Ishikawa (cell line): ENCODE data around the gene KCTD16.

Experiments used
- CEBPB ChIP-seq: IDR thresholded peaks from 2 replicates; pipeline ENCODE4 v1.6.1; 2012
- CREB1 ChIP-seq: IDR thresholded peaks from 2 replicates; pipeline ENCODE4 v1.6.1; 2012; ENCODE audit warnings: low read depth
- EGR1 ChIP-seq: IDR thresholded peaks from 2 replicates; pipeline ENCODE4 v1.6.1; 2012
- EP300 ChIP-seq: IDR thresholded peaks from 2 replicates; pipeline ENCODE4 v1.6.1; 2012; ENCODE audit warnings: borderline replicate concordance
- FOXM1 ChIP-seq: IDR thresholded peaks from 2 replicates; pipeline ENCODE4 v1.6.1; 2012; ENCODE audit warnings: low read depth, borderline replicate concordance
- MAX ChIP-seq: IDR thresholded peaks from 2 replicates; pipeline ENCODE4 v1.6.1; 2012
- NFIC ChIP-seq: IDR thresholded peaks from 2 replicates; pipeline ENCODE4 v1.6.1; 2012
- RAD21 ChIP-seq: IDR thresholded peaks from 2 replicates; pipeline ENCODE4 v1.6.1; 2012; ENCODE audit warnings: low read depth
- TAF1 ChIP-seq: IDR thresholded peaks from 2 replicates; pipeline ENCODE4 v1.6.1; 2012; ENCODE audit warnings: low read depth, mild to moderate bottlenecking
- TCF12 ChIP-seq: IDR thresholded peaks from 2 replicates; pipeline ENCODE4 v1.6.1; 2012; ENCODE audit warnings: low read depth
- TEAD4 ChIP-seq: IDR thresholded peaks from 2 replicates; pipeline ENCODE4 v1.6.1; 2012
- YY1 ChIP-seq: IDR thresholded peaks from 2 replicates; pipeline ENCODE4 v1.6.1; 2012; ENCODE audit warnings: low read depth
- ZBTB7A ChIP-seq: IDR thresholded peaks from 2 replicates; pipeline ENCODE4 v1.6.1; 2012; ENCODE audit warnings: low read depth
- TF ChIP-seq, protein P1 (sequence below): IDR thresholded peaks from 2 replicates; pipeline ENCODE4 v1.6.1; 2012; ENCODE audit warnings: low read depth, mild to moderate bottlenecking
- TF ChIP-seq, protein P2 (sequence below): IDR thresholded peaks from 2 replicates; pipeline ENCODE4 v1.6.1; 2012

The KCTD16 gene

DNA sequence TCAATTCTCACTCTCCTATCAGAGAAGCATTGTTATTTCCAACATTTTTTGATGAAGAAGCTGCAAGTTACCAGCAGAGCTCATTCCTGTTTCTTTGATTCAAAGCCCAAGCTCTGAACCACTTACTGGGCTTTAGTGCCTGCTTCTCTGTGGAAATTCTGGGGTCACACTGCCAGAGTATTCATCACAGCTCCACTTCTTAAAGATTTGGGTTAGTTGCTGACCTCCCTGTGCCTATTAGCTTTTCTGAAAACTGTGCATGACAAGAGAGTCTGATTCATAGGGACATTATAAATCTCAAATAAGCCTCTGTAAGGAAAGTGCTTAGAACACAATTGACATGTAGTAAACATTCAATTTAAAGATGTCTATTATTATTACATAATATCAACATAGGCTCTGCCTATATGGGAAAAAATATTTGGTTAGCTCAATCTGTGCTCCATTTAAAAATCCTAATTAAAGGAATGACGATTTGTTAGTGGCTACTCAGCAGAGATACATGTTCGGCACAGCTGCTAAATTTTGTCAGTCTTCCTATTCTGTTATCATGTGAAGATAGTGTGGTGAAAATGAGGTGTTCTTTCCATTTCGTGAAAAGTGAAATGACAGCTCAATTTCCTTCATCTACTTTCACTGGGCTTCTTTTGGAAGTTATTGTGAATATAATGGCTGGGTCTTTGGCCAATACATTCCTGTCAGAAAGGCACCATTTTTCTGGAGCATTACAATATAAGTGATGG is 293.0 kb downstream of the KCTD16 start:
- no peak for TF ChIP-seq CREB1
- TF ChIP-seq EP300, result no peak
- TF ChIP-seq, protein P1, sequence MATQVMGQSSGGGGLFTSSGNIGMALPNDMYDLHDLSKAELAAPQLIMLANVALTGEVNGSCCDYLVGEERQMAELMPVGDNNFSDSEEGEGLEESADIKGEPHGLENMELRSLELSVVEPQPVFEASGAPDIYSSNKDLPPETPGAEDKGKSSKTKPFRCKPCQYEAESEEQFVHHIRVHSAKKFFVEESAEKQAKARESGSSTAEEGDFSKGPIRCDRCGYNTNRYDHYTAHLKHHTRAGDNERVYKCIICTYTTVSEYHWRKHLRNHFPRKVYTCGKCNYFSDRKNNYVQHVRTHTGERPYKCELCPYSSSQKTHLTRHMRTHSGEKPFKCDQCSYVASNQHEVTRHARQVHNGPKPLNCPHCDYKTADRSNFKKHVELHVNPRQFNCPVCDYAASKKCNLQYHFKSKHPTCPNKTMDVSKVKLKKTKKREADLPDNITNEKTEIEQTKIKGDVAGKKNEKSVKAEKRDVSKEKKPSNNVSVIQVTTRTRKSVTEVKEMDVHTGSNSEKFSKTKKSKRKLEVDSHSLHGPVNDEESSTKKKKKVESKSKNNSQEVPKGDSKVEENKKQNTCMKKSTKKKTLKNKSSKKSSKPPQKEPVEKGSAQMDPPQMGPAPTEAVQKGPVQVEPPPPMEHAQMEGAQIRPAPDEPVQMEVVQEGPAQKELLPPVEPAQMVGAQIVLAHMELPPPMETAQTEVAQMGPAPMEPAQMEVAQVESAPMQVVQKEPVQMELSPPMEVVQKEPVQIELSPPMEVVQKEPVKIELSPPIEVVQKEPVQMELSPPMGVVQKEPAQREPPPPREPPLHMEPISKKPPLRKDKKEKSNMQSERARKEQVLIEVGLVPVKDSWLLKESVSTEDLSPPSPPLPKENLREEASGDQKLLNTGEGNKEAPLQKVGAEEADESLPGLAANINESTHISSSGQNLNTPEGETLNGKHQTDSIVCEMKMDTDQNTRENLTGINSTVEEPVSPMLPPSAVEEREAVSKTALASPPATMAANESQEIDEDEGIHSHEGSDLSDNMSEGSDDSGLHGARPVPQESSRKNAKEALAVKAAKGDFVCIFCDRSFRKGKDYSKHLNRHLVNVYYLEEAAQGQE, result no peak
- TF ChIP-seq FOXM1, result no peak
- TF ChIP-seq, protein P2, sequence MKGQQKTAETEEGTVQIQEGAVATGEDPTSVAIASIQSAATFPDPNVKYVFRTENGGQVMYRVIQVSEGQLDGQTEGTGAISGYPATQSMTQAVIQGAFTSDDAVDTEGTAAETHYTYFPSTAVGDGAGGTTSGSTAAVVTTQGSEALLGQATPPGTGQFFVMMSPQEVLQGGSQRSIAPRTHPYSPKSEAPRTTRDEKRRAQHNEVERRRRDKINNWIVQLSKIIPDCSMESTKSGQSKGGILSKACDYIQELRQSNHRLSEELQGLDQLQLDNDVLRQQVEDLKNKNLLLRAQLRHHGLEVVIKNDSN, result no peak
- TF ChIP-seq CEBPB, result no peak
- no peak for TF ChIP-seq EGR1
- no peak for TF ChIP-seq ZBTB7A

GRCh38 chr5:144464306-144464705 is 293.6 kb downstream of the KCTD16 start:
- TF ChIP-seq NFIC (no peak), TCF12 (no peak), TAF1 (no peak), CREB1 (no peak), EGR1 (no peak), TEAD4 (no peak), YY1 (no peak), RAD21 (no peak), CEBPB (no peak)
- TF ChIP-seq, protein P1, result no peak

DNA sequence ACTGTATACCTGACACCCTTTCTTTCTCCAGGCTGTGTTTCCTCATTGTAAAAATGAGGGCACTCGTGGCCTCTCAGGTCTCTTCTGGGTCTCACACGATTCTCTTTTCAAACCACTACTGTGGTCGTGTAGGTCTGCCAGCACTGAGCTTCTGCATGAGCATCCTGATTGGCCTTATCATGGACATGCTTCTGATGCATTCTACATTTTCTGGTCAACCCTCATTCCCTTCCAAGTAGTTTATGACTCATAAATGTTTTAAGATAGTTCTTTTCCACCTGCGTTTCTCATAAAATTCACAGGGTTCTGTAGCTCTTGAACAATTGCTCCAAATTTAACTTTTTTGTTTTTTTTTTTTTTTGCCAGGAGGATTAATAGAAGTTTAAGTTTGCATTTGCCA is 294.8 kb downstream of the KCTD16 start:
- TF ChIP-seq EGR1 (no peak), EP300 (no peak), NFIC (no peak), CEBPB (no peak), TEAD4 (no peak), RAD21 (no peak), FOXM1 (no peak), YY1 (no peak), TCF12 (no peak), MAX (no peak), ZBTB7A (no peak), CREB1 (no peak), TAF1 (no peak)
- TF ChIP-seq, protein P1, result no peak
- TF ChIP-seq, protein P2, result no peak

DNA sequence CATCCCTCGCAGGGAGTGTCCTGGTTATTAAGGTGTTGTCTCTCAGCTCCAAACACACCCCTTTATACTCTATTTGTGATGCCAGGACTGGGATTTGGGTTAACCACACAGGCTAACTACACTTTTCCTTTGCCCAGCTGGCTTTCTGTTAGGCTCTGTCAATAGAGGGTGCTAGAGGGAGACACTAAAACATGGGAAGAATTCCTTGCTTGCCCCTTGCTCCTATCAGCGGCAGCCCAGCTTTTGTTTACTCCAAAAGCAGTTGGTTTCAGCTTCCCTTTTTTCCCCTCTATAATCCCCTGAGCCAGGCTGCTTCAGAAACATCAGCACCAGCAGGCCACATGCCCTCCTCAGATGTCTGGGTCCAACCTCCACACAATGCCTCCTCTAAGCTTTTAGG is 297.1 kb downstream of the KCTD16 start:
- TF ChIP-seq TAF1, result no peak
- TF ChIP-seq RAD21, result peak; percentile 44

DNA sequence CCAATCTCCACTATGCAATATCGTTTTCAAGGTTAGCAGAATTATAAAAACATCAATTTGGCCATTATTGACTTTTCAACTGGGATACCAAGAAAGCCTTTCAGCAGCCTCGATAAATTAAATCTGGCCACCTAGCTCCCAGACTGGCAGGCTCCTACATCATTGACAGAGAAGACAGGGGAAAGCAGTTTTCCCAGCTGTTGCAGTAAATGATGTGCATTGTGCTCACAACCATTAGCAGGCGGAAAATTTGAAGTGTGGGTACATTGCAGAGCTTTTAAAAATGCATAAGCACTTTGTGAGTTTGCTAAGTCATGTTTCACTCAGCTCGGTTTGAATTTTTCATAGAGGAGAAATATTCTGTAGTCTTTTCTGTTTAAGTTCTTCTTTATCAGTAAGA is 297.9 kb downstream of the KCTD16 start:
- TF ChIP-seq CEBPB, result no peak
- TF ChIP-seq TCF12, result no peak
- TF ChIP-seq MAX, result no peak
- TF ChIP-seq NFIC, result no peak
- no peak for TF ChIP-seq EGR1
- no peak for TF ChIP-seq TEAD4
- TF ChIP-seq CREB1, result no peak
- TF ChIP-seq TAF1, result no peak
- TF ChIP-seq ZBTB7A, result no peak
- TF ChIP-seq YY1, result no peak
- TF ChIP-seq EP300, result no peak
- no peak for TF ChIP-seq RAD21
- TF ChIP-seq, protein P1, result no peak
- TF ChIP-seq, protein P2, result no peak
- no peak for TF ChIP-seq FOXM1
